Muscle of leg (tissue), 11 donors: ENCODE data around the gene FAM171A2. TPM values are rescaled to one million over a fixed set of nuclear protein-coding genes. Genes with fewer than 3 reads are reported as not detected.

Experiments used
- DNase-seq: peaks from one replicate; pipeline ENCODE4 v3.0.0; 2013
- H3K27ac ChIP-seq: one replicate; pipeline ENCODE4 v1.5.1; 2013; ENCODE audit warnings: mild to moderate bottlenecking, low read length, control low read depth
- H3K27me3 ChIP-seq: one replicate; pipeline ENCODE4 v1.6.1; 2013; ENCODE audit warnings: low read length; ENCODE audit not compliant: control insufficient read depth, insufficient read depth
- H3K36me3 ChIP-seq: one replicate; pipeline ENCODE4 v1.6.1; 2013; ENCODE audit warnings: low read length; ENCODE audit not compliant: control insufficient read depth, insufficient read depth
- H3K4me1 ChIP-seq: one replicate; pipeline ENCODE4 v1.6.1; 2013; ENCODE audit warnings: low read length; ENCODE audit not compliant: control insufficient read depth, insufficient read depth
- H3K4me3 ChIP-seq: one replicate; pipeline ENCODE4 v1.5.1; 2013; ENCODE audit warnings: low read length, control low read depth
- H3K9me3 ChIP-seq: replicated peaks from 2 replicates; pipeline ENCODE4 v1.6.1; 2013; ENCODE audit warnings: low read depth, low read length; ENCODE audit not compliant: control insufficient read depth
- WGBS: methylation state at CpG from one replicate; pipeline ENCODE4 v1.1.5; 2013; ENCODE audit warnings: missing lambda C conversion rate; ENCODE audit not compliant: insufficient coverage; 5-methylcytosine and 5-hydroxymethylcytosine counted together
- polyA plus RNA-seq, 8 donors: library from polyadenylated mRNA; unstranded; fragments of 120-200 nt; gene quantifications; one replicate each; pipeline versions ENCODE4 v1.2.1 to v1.2.3, GENCODE V29; 2013; ENCODE audit warnings: inconsistent platforms in 1 of 8, low replicate concordance in 1 of 8; ENCODE audit not compliant: insufficient read length in 8 of 8, insufficient read depth in 1 of 8
- total RNA-seq: library from RNA; stranded (reverse); fragments of 120-200 nt; gene quantifications from one replicate; pipeline ENCODE4 v1.2.4, GENCODE V29; 2013

FAM171A2 gene
- total and polyA plus RNA-seq, 9 donors: 52.9 to 110 (median 80.0) TPM

DNA sequence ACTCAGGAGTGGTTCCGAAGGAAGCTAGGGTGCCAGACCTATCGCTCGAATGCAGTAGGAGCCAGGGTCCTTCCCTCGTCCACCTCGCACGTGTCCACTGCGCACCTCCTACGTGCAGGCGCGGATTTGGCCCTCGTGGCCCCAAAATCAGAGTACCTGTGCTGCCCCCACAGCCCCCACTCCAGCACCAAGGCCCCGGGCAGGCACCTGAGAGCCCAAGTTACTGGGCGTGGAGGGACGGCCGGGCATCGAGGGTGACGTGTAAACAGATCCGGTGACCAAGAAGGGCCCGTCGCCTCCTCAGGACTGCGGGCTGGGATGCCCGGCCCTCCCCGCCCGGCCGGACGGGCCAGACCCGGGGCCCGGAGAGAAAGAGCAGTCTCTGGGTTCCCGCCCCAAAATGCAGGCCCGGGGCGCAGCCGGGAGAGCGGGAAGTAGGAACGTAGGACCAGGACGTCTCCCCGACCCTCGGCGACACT, 39.5 kb downstream of the FAM171A2 start:
- Histone ChIP-seq H3K9me3 (no peaks in the 10 kb centered on the region), H3K4me1 (peaks cover 29% of the 10 kb centered on the region), H3K27me3 (no peaks in the 10 kb centered on the region), H3K27ac (no peak overlapping the region), H3K4me3 (peak overlapping the region; percentile 68), H3K36me3 (peaks cover 33% of the 10 kb centered on the region)
- WGBS: under 1% methylated on average over 38 of the region's 38 CpGs
- no peak for DNase-seq

DNA sequence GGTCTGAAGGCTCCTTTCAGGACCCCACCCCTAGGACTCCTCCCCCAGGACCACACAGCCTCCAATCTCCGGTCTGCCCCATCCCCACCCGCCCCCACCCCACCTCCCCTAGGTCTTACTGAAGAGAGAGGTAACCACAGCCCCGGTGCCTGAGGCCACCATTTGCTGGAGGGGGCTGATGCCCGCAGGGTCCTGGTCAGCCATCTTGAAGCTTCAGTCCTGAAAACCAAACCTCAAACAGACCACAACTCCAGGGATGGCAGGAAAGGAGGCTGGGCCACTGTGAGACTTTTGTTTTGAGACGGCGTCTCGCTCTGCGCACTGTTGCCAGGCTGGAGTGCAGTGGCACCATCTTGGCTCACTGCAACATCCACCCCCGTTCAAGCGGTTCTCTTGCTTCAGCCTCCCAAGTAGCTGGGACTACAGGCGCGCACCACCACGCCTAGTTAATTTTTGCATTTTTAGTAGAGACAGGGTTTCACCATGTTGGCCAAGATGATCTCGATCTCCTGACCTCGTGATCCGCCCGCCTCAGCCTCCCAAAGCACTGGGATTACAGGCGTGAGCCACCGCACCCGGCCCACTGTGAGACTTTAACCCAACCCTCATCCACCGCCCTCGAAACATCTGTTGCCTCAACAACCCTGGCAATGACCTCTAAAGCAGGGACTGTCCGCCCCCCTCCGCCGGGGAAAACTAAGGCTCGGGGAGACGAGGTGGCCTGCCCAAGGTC, 40.1 kb downstream of the FAM171A2 start:
- DNase-seq: no peak
- H3K27ac ChIP-seq: no peak overlapping the region
- H3K36me3 ChIP-seq: peaks cover 33% of the 10 kb centered on the region
- peaks cover 29% of the 10 kb centered on the region for H3K4me1 ChIP-seq
- H3K27me3 ChIP-seq: no peaks in the 10 kb centered on the region
- no peaks in the 10 kb centered on the region for H3K9me3 ChIP-seq
- peak overlapping the region; percentile 68 for H3K4me3 ChIP-seq
- WGBS: 65% methylated on average over 17 of the region's 27 CpGs

DNA sequence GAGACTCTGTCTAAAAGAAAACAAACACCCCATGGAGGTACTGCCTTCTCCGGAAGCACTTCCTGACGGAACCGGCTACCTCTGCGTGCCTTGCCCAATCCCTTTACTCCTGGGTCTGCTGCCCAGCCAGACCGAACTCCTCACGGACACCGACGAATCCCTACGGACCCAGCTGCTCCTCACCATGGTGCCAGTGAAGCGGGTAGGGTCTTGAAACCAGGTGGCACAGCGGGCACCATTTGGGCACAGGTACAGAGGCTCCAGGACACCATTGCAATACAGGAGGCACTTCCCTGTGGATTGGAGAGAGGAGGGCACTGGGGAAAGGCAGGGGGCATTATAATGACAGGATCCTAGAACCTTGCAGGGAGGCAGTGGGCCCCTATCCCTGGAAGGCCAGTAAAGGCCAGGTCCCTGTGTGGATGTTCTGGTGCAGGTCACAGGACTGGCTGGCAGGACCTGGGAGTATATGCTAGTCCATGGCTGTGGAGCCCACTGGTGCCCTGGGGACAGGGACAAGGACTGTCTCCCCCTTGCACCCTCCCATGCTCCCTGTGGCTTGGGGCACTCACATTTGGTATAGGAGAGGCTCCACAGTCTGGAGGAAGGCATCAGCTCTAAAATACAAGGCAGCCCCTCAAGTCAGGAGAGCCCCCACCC, 41.3 kb downstream of the FAM171A2 start:
- WGBS: 93% methylated on average over 11 of the region's 11 CpGs

DNA sequence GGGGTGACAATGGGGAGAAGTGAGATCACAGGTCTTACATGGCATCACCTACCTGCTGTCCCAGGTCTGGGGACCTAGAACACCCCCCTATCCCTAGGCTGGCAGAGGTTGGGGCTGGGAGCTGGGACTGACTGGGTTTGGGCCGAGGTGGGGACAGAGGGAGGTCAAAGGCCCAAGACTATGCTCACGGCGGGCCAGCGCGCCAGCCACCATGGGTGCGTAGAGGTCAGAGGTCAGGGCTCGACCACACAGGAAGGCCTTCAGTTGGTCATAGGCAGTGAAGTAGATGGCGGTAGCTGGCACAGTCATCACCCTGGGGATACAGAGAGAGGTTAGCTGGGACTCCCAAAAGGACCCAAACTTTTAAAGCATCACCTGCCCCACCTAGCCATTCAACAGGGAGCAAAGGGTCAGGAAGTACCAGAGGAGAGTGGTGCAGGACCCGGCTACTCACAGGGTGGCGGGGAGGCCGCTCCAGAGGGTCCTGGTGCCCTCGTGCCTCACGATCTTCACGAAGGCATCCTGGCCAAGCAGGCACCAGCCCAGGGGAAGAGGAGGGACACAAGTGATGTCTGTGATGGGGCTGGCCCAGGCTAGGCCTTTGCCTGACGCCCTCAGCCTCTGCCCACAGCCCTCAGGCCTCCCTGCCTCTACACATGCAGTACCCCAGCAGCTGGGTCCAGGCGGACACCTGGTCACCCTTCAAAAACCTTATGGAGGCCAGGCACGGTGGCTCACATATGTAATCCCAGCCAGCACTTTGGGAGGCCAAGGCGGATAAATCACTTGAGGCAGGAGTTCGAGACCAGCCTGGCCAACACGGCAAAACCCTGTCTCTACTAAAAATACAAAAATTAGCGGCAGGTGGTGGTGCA, 42.2 kb downstream of the FAM171A2 start:
- H3K4me3 ChIP-seq: no peak overlapping the region
- WGBS: 95% methylated on average over 15 of the region's 21 CpGs
- DNase-seq: no peak
- H3K27ac ChIP-seq: no peak overlapping the region
- H3K27me3 ChIP-seq: peaks cover 18% of the 10 kb centered on the region
- H3K4me1 ChIP-seq: peaks cover 26% of the 10 kb centered on the region
- no peaks in the 10 kb centered on the region for H3K9me3 ChIP-seq
- peaks cover 33% of the 10 kb centered on the region for H3K36me3 ChIP-seq

More for the DNA sequence above, 41.3 kb downstream of the FAM171A2 start:
- DNase-seq: no peak
- Histone ChIP-seq H3K36me3 (peaks cover 33% of the 10 kb centered on the region), H3K27ac (no peak overlapping the region), H3K9me3 (no peaks in the 10 kb centered on the region), H3K4me1 (peaks cover 29% of the 10 kb centered on the region), H3K4me3 (no peak overlapping the region), H3K27me3 (peaks cover 10% of the 10 kb centered on the region)

DNA sequence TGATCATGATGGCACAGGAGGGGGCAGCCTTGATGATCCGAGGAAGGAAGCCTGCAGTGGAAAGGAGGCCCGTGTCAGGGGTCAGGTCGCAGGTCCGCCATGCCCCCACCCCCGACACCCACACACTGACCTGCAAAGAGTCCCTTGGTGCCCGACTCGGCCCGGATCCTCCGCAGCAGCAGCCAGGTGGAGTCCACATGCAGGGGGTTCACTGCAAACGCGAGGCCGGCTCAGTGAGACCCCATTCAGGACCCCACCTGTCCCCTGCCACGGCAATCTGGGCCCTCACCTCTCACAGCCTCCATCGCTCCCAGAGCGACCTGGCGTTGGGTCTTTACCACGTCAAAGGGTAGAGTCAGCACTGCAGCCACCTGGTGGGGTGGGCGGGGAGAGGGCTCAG, 43.6 kb downstream of the FAM171A2 start:
- Histone ChIP-seq H3K4me3 (no peak overlapping the region), H3K27ac (no peak overlapping the region), H3K36me3 (peaks cover 33% of the 10 kb centered on the region), H3K9me3 (no peaks in the 10 kb centered on the region), H3K4me1 (peaks cover 17% of the 10 kb centered on the region), H3K27me3 (peaks cover 32% of the 10 kb centered on the region)
- WGBS: 80% methylated on average over 12 of the region's 18 CpGs
- no peak for DNase-seq

DNA sequence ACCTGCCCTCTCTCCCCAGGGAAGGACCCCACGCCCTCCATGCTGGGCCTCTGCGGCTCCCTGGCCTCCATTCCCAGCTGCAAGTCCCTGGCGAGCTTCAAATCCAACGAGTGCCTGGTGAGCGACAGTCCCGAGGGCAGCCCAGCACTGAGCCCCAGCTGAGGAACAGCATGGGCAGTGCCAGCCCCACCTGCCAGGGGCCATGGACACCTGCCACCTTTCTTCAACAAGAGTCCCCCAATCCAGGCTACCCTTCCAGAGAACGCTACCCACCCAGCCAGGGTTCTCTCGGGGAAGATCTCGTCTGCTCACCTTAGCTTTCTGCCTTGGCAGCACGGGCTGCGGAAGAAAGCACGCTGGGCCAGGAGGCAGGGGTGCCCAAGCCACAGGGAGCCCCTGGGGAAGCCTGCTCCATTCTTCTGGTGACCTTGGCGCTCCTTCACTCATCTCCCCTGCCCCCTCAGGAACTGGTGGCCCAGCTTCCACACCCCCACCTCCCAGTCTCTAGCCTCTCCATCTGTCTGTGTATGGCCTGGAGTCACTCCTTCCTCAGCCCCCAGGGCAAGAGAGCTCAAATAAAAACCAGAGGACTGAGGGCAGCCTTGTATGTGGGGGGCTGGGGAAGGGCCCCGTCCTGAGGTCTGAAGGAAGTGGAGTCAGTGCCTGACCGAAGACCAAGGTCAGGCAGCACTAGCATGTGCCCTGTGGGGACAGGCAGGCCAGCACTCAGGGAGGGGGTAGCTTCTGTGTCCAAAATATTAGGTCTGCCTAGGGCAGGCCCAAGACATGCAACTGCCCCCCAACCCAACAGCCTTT, 45.4 kb downstream of the FAM171A2 start:
- Histone ChIP-seq H3K4me3 (no peak overlapping the region), H3K27me3 (peaks cover 48% of the 10 kb centered on the region), H3K9me3 (no peaks in the 10 kb centered on the region), H3K4me1 (peaks cover 10% of the 10 kb centered on the region), H3K27ac (no peak overlapping the region), H3K36me3 (peaks cover 33% of the 10 kb centered on the region)
- WGBS: 78% methylated on average over 13 of the region's 15 CpGs
- DNase-seq: no peak

DNA sequence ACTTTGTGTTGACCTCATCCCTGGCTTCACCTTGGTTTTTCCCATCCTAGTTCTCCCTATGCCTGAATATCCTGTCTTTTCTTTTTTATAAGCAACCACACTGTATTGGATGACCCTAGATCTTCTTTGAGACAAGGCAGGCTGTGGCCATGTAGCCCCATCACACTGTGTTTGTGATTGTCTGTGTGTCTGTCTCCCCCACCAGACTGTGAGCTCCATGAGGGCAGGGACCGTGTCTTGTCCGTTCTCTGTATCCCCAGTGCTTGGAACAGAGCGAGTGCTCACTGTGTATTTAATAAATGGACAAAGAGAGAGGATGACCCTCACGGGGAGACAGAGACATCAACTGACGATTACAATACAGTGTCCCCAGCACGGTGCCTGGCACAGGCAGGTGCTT, 46.1 kb downstream of the FAM171A2 start:
- DNase-seq: no peak
- H3K36me3 ChIP-seq: peaks cover 33% of the 10 kb centered on the region
- H3K27me3 ChIP-seq: peaks cover 55% of the 10 kb centered on the region
- no peak overlapping the region for H3K27ac ChIP-seq
- no peak overlapping the region for H3K4me3 ChIP-seq
- H3K4me1 ChIP-seq: peaks cover 10% of the 10 kb centered on the region
- no peaks in the 10 kb centered on the region for H3K9me3 ChIP-seq
- WGBS: 91% methylated on average over 4 of the region's 6 CpGs

DNA sequence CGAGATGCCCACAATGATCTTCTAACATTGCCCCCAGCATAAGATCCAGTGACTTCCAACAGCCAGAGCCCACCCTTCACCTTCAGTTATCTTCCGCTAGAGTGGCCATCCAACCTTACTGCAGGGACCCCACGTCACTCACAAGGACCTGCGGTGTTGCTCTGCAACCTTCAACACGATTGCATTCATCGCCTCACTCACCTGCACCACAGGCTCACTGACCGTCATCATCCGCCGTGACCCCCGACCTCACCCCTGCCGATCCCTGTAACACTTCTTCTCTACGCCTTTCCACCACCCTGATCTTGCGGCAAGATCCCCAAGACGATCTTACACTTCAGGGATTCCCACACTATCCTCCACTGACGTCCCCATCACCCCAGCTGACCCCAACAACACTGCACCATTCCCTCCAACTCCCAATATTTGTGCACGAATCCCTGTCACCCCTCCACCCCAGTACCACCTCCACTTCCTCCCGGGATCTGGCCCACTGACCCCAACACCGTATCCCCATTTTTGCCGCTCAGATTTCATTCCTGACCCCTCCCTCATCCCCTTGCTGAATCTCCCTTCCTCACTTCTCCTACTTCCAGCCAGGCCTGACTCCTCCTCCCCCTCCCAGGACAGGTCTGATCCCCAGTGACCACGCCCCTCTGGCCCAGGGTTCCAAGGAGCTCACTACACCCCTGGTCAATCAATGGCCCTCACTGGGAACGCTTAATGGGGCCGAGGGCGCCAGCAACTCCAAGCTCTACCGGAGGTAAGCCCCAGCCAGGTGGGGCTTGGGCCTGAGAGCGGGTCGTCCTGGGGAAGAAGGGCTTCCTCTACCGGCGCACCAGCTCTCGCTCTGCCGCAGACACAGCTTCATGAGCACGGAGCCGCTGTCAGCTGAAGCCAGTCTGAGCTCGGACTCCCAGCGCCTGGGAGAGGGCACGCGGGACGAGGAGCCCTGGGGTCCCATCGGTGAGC, 47.6 kb downstream of the FAM171A2 start:
- WGBS: 3% methylated on average over 32 of the region's 38 CpGs
- peaks cover 19% of the 10 kb centered on the region for H3K36me3 ChIP-seq
- peaks cover 10% of the 10 kb centered on the region for H3K4me1 ChIP-seq
- H3K9me3 ChIP-seq: no peaks in the 10 kb centered on the region
- H3K4me3 ChIP-seq: no peak overlapping the region
- H3K27ac ChIP-seq: no peak overlapping the region
- DNase-seq: no peak
- H3K27me3 ChIP-seq: peaks cover 64% of the 10 kb centered on the region
